IMR-90 (cell line): ENCODE data around the gene ASIC2. TPM values are rescaled to one million over a fixed set of nuclear protein-coding genes. Genes with fewer than 3 reads are reported as not detected.

Experiments used
- ATAC-seq: fragments of 200-7000 bp; cut with Tn5 transposase; 2 replicates; pipeline ENCODE4 v1.9.1; 2020; ENCODE audit warnings: low read depth, mild to moderate bottlenecking, moderate library complexity
- BruUV-seq: library from RNA; stranded (reverse); fragments of 400-500 nt; replicated peaks from 2 replicates; lab custom pipeline; 2021; lab: Mats Ljungman, UMichigan
- CTCF ChIA-PET: fragments of 300-600 bp; formaldehyde crosslinking; extraction: SDS; loops from one replicate; lab custom pipeline; 2021; ENCODE audit warnings: antibody characterized with exemption; lab: Yijun Ruan, JAX
- POLR2A ChIA-PET: fragments of 300-600 bp; sonication (Branson Sonifier 250); formaldehyde crosslinking; loops from one replicate; lab custom pipeline; 2022; ENCODE audit warnings: antibody characterized with exemption; ENCODE audit not compliant: unreplicated experiment; lab: Charles Lee
- DNase-seq: peaks from one replicate; pipeline ENCODE4 v3.0.0; 2013
- H2AFZ ChIP-seq: replicated peaks from 2 replicates; pipeline ENCODE3; 2013; ENCODE audit warnings: low read length, mild to moderate bottlenecking; ENCODE audit not compliant: poor library complexity
- H2AK5ac ChIP-seq: 2 replicates; pipeline ENCODE4 v1.6.1; 2013; ENCODE audit warnings: low read depth, low read length, inconsistent platforms
- H2AK9ac ChIP-seq: replicated peaks from 2 replicates; pipeline ENCODE3; 2013; ENCODE audit warnings: mild to moderate bottlenecking, low read depth, low read length, moderate library complexity; ENCODE audit not compliant: poor library complexity
- H2BK120ac ChIP-seq: 2 replicates; pipeline ENCODE4 v1.6.1; 2013; ENCODE audit warnings: low read depth, low read length, inconsistent platforms
- H2BK15ac ChIP-seq: 3 replicates; pipeline ENCODE4 v1.6.1; 2013; ENCODE audit warnings: low read depth, low read length, inconsistent platforms
- H2BK20ac ChIP-seq: 2 replicates; pipeline ENCODE4 v1.6.1; 2013; ENCODE audit warnings: low read depth, mild to moderate bottlenecking, inconsistent platforms, low read length, moderate library complexity
- H2BK5ac ChIP-seq: 2 replicates; pipeline ENCODE4 v1.6.1; 2013; ENCODE audit warnings: mild to moderate bottlenecking, low read depth, low read length, inconsistent platforms; ENCODE audit not compliant: poor library complexity, severe bottlenecking
- H3K14ac ChIP-seq: replicated peaks from 2 replicates; pipeline ENCODE4 v1.6.1; 2013; ENCODE audit warnings: low read depth, low read length, inconsistent platforms
- H3K18ac ChIP-seq: 2 replicates; pipeline ENCODE4 v1.6.1; 2013; ENCODE audit warnings: low read depth, low read length, control low read depth
- H3K23ac ChIP-seq: 2 replicates; pipeline ENCODE4 v1.6.1; 2013; ENCODE audit warnings: low read depth, low read length, inconsistent platforms
- H3K27ac ChIP-seq: 2 replicates; pipeline ENCODE4 v1.5.1; 2013; ENCODE audit warnings: mild to moderate bottlenecking, control low read depth, low read length; ENCODE audit not compliant: insufficient read depth
- H3K27me3 ChIP-seq: 2 replicates; pipeline ENCODE4 v1.6.1; 2013; ENCODE audit warnings: low read length; ENCODE audit not compliant: control insufficient read depth, insufficient read depth
- H3K36me3 ChIP-seq: 2 replicates; pipeline ENCODE4 v1.6.1; 2013; ENCODE audit warnings: low read length, mixed read lengths; ENCODE audit not compliant: control insufficient read depth, insufficient read depth
- H3K4ac ChIP-seq: 2 replicates; pipeline ENCODE4 v1.6.1; 2013; ENCODE audit warnings: low read depth, low read length, inconsistent platforms
- H3K4me1 ChIP-seq: 2 replicates; pipeline ENCODE4 v1.6.1; 2013; ENCODE audit warnings: low read length, mixed read lengths; ENCODE audit not compliant: control insufficient read depth, insufficient read depth
- H3K4me2 ChIP-seq: 2 replicates; pipeline ENCODE4 v1.6.1; 2013; ENCODE audit warnings: low read depth, mild to moderate bottlenecking, control low read depth, low read length, moderate library complexity
- H3K4me3 ChIP-seq: 2 replicates; pipeline ENCODE4 v1.5.1; 2013; ENCODE audit warnings: low read depth, mild to moderate bottlenecking, control low read depth, low read length, moderate library complexity; ENCODE audit not compliant: insufficient read depth
- H3K56ac ChIP-seq: 2 replicates; pipeline ENCODE4 v1.6.1; 2013; ENCODE audit warnings: low read length, inconsistent platforms; ENCODE audit not compliant: insufficient read depth; ENCODE audit errors: extremely low read depth
- H3K79me1 ChIP-seq, 2 experiments: 2 replicates each; pipeline ENCODE4 v1.6.1; 2013; ENCODE audit warnings: low read length in 2 of 2, inconsistent platforms in 1 of 2, low read depth in 1 of 2
- H3K9ac ChIP-seq: 2 replicates; pipeline ENCODE4 v1.6.1; 2013; ENCODE audit warnings: low read depth, low read length, control low read depth
- H3K9me1 ChIP-seq: 2 replicates; pipeline ENCODE4 v1.6.1; 2013; ENCODE audit warnings: low read length, inconsistent platforms; ENCODE audit not compliant: insufficient read depth
- H3K9me3 ChIP-seq: 2 replicates; pipeline ENCODE4 v1.6.1; 2013; ENCODE audit warnings: low read length; ENCODE audit not compliant: control insufficient read depth, insufficient read depth
- H4K20me1 ChIP-seq: 2 replicates; pipeline ENCODE4 v1.6.1; 2013; ENCODE audit warnings: low read length, inconsistent platforms; ENCODE audit not compliant: insufficient read depth
- H4K5ac ChIP-seq: 2 replicates; pipeline ENCODE4 v1.6.1; 2013; ENCODE audit warnings: mild to moderate bottlenecking, low read depth, low read length, control low read depth
- H4K8ac ChIP-seq, 2 experiments: 2 replicates each; pipeline ENCODE4 v1.6.1; 2013; ENCODE audit warnings: low read depth in 2 of 2, low read length in 2 of 2, control low read depth in 1 of 2, inconsistent platforms in 1 of 2
- H4K91ac ChIP-seq: 2 replicates; pipeline ENCODE4 v1.6.1; 2013; ENCODE audit warnings: low read depth, low read length, inconsistent platforms; ENCODE audit not compliant: insufficient read depth
- FOS ChIP-seq: fragments of 150-350 bp; IDR thresholded peaks from 2 replicates; pipeline ENCODE4 v1.6.1; 2016; ENCODE audit warnings: low read depth, low read length
- MAFK ChIP-seq: IDR thresholded peaks from 2 replicates; pipeline ENCODE4 v1.6.1; 2012; ENCODE audit warnings: low read depth, low read length, improper control_type of control experiment
- NFE2L2 ChIP-seq: fragments of 150-350 bp; IDR thresholded peaks from 2 replicates; pipeline ENCODE4 v1.6.1; 2016; ENCODE audit warnings: low read depth, mild to moderate bottlenecking, low read length
- POLR2A ChIP-seq: IDR thresholded peaks from 2 replicates; pipeline ENCODE4 v1.6.1; 2012; ENCODE audit warnings: mild to moderate bottlenecking, low read depth, low read length
- RAD21 ChIP-seq: IDR thresholded peaks from 2 replicates; pipeline ENCODE4 v1.6.1; 2012; ENCODE audit warnings: low read length, improper control_type of control experiment
- RFX5 ChIP-seq: IDR thresholded peaks from 2 replicates; pipeline ENCODE4 v1.8.0; 2012; ENCODE audit warnings: low read depth, mild to moderate bottlenecking, low read length, moderate library complexity
- WGBS, 2 experiments: methylation state at CpG; one replicate each; pipeline versions ENCODE4 v1.1.5 to v1.1.7; 2013; ENCODE audit warnings: missing lambda C conversion rate in 2 of 2; ENCODE audit not compliant: insufficient read length in 1 of 2; ENCODE audit errors: extremely low coverage in 2 of 2; 5-methylcytosine and 5-hydroxymethylcytosine counted together
- dilution Hi-C: fragments of 300-500 bp; cut with HindIII; formaldehyde crosslinking; loops from one replicate; pipeline ENCODE4 v1.14.3; 2018; ENCODE audit warnings: low sequenced_read_pairs; ENCODE audit not compliant: unreplicated experiment
- in situ Hi-C: fragments of 300-500 bp; cut with MboI; formaldehyde crosslinking; loops from 3 replicates; pipeline ENCODE4 v1.14.3; 2019; ENCODE audit warnings: low sequenced_read_pairs, inconsistent platforms, mixed read lengths
- intact Hi-C: fragments of 100-400 bp; cut with micrococcal nuclease; formaldehyde crosslinking; loops from 2 replicates; pipeline ENCODE4 v1.10.0; 2022
- polyA plus RNA-seq, 3 experiments: library from polyadenylated mRNA; depleted of rRNA; stranded (reverse); fragments of >200 nt; gene quantifications; 2 replicates each; pipeline ENCODE4 v1.2.3, GENCODE V29; 2012; ENCODE audit warnings: low replicate concordance in 1 of 3
- total RNA-seq: library from RNA; depleted of rRNA; stranded (reverse); fragments of >200 nt; gene quantifications from 2 replicates; pipeline ENCODE4 v1.2.3, GENCODE V29; 2012
- TF ChIP-seq, protein P1 (sequence below): fragments of 150-350 bp; IDR thresholded peaks from 2 replicates; pipeline ENCODE4 v1.6.1; 2017; ENCODE audit warnings: mild to moderate bottlenecking, antibody characterized with exemption, low read length, low read depth

Gene ASIC2
- total and polyA plus RNA-seq, 2 of the 4 experiments (the other 2 are of a cell fraction) = under 0.01 to 0.15 TPM

GRCh38 chr17:33121272-33121671, 171.8 kb downstream of the ASIC2 start:
- H3K4me1 ChIP-seq = no peaks in the 10 kb centered on the region
- no peak overlapping the region for H4K5ac ChIP-seq
- no peak overlapping the region for H3K14ac ChIP-seq
- no peak overlapping the region for H3K4me2 ChIP-seq
- no peak overlapping the region for H2AFZ ChIP-seq
- H2AK5ac ChIP-seq = no peak overlapping the region
- H2BK5ac ChIP-seq = no peak overlapping the region
- BruUV-seq = no TSS peak
- H2BK15ac ChIP-seq = no peak overlapping the region
- H3K4me3 ChIP-seq = no peak overlapping the region
- no peak overlapping the region for H4K8ac ChIP-seq
- ATAC-seq = no peak
- no peak overlapping the region for H2BK20ac ChIP-seq
- no peak overlapping the region for H2BK120ac ChIP-seq
- no peak overlapping the region for H3K18ac ChIP-seq
- ChIA-PET CTCF (no interaction called here), POLR2A (no interaction called here)
- no peaks in the 10 kb centered on the region for H3K9me1 ChIP-seq
- DNase-seq = no peak
- dilution Hi-C loops = no loop called here
- H3K23ac ChIP-seq = no peak overlapping the region
- no peaks in the 10 kb centered on the region for H3K9me3 ChIP-seq
- no peaks in the 10 kb centered on the region for H3K36me3 ChIP-seq
- no peak overlapping the region for H2AK9ac ChIP-seq
- intact Hi-C loops = no loop called here
- no peak overlapping the region for H4K91ac ChIP-seq
- 0% methylated on average over 1 of the region's 2 CpGs; no CpG with 5 or more reads in 1 of the 2 experiments for WGBS, 2 experiments
- H4K20me1 ChIP-seq = no peaks in the 10 kb centered on the region
- no peak overlapping the region for H3K27ac ChIP-seq
- no peak overlapping the region for H3K9ac ChIP-seq
- peaks cover 4% of the 10 kb centered on the region for H3K27me3 ChIP-seq
- TF ChIP-seq RAD21 (no peak), MAFK (no peak), POLR2A (no peak), RFX5 (no peak), FOS (no peak), NFE2L2 (no peak)
- TF ChIP-seq, protein P1, sequence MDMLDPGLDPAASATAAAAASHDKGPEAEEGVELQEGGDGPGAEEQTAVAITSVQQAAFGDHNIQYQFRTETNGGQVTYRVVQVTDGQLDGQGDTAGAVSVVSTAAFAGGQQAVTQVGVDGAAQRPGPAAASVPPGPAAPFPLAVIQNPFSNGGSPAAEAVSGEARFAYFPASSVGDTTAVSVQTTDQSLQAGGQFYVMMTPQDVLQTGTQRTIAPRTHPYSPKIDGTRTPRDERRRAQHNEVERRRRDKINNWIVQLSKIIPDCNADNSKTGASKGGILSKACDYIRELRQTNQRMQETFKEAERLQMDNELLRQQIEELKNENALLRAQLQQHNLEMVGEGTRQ = no peak
- H3K4ac ChIP-seq = no peak overlapping the region
- in situ Hi-C loops = no loop called here
- H3K79me1 ChIP-seq = no peaks in the 10 kb centered on the region
- H3K56ac ChIP-seq = no peak overlapping the region
